ENCODE results near the gene ARL3.

DNA sequence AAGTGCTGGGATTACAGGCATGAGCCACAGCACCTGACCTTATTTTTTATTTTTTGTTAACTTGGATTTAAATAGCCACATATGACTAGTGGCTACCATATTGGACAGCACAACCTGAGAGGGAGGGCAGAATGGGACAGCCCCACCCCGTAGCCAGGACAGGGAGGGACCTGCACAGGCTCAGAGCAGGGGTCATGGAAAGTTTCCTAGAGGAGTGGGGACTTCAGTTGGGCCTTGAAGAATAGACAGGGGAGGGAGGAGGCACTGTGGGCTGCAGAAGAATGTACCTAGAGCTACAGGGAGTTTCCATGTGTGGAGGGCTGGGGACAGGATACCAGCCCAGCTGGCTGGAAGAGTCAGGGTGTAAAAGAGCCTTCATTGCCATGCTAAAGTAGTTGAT is 61.1 kb downstream of the ARL3 start:
- TF ChIP-seq, protein P1, sequence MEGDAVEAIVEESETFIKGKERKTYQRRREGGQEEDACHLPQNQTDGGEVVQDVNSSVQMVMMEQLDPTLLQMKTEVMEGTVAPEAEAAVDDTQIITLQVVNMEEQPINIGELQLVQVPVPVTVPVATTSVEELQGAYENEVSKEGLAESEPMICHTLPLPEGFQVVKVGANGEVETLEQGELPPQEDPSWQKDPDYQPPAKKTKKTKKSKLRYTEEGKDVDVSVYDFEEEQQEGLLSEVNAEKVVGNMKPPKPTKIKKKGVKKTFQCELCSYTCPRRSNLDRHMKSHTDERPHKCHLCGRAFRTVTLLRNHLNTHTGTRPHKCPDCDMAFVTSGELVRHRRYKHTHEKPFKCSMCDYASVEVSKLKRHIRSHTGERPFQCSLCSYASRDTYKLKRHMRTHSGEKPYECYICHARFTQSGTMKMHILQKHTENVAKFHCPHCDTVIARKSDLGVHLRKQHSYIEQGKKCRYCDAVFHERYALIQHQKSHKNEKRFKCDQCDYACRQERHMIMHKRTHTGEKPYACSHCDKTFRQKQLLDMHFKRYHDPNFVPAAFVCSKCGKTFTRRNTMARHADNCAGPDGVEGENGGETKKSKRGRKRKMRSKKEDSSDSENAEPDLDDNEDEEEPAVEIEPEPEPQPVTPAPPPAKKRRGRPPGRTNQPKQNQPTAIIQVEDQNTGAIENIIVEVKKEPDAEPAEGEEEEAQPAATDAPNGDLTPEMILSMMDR (IDR thresholded peaks at IDR 0.05; ENCODE audit: low read depth, low read length, poor library complexity, severe bottlenecking): no peak
- no peak for TF ChIP-seq EZH2phosphoT487 (IDR thresholded peaks at IDR 0.05; ENCODE audit: borderline replicate concordance, low read length)
